Glomerular endothelial cell (primary cell): ENCODE measurements around the gene PTPRCAP. TPM values are rescaled to one million over a fixed set of nuclear protein-coding genes. Genes with fewer than 3 reads are reported as not detected.
"Not testable (repeated sequence)": the region's sequence is repeated elsewhere in the genome, so short reads cannot be mapped to it uniquely, and the experiment has no call there.

Experiments
- DNase-seq: peaks from one replicate; pipeline ENCODE4 v3.0.0-alpha.2; 2011; ENCODE audit warnings: low read depth, low spot score; ENCODE audit errors: extremely low read depth
- total RNA-seq: library from RNA; depleted of rRNA; stranded (reverse); fragments of >200 nt; gene quantifications from 2 replicates; pipeline ENCODE4 v1.2.3, GENCODE V29; 2015

The PTPRCAP gene
- total RNA-seq, 1 donor from 2014 or later, result 2.2 TPM

GRCh38 chr11:67412495-67413179 is 24.8 kb downstream of the PTPRCAP start:
- no peak for DNase-seq

- no peak for DNase-seq
Measured at GRCh38 chr11:67411785-67412152, 25.7 kb downstream of the PTPRCAP start.

DNA sequence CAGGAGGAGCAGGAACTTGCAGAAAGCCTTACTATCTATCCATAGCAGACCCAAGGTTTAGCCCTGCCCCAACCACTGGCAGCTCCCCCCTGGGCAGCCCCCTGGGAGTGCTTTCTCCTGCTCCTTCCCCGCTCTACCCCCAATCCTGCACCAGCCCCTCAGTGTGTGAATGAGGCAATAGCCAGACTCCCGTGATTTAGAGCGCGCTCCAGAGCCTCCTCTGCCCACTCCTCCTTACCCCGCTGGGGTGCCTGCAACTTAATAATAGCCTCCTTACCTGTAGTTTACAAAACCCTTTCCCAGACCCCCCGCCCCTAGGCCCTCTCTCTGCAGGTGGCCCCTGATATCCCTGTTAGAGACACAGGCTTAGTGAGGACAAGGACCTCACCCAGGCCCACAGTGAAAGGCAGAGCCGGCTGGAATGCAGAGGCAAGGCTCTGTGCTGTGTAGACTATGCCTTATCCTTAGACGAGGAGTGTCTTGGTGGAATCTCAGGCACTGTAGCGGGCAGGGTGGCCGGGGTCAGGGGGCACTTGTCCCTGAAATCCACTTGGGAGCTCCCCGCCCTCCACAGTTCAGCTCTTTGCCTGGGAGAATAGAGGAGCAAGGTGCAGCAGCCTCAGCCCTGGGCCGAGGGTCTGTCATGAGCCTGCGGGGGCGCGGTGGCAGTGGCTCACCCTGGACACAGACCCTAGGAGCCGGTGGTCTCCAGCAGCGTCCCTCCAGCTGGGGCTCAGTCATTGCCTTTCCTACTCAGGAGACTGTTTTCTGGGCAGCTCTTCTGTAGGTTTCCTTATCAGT is 26.3 kb downstream of the PTPRCAP start:
- DNase-seq, result no peak

DNA sequence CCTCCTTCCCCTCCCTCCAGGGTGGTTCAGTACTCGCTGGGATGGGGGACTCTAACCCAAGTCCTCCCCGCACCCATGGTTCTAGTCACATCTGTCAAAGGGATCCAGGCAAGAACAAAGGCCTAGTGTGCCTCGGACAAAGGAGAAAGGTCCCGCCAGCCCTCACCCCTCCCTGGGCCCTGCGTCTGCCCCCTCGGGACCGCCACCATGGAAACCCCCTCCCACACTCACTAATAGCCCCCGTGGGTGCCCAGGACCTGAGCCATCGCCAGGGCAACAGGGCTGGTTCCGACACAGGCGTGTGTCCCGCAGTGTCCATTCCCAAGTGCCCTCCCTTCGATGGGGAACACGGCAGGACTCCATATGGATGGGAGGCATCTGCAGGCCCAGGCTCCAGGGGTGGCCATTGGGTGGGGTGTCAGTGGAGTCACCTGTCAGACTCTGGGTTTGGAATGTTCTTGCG is 27.1 kb downstream of the PTPRCAP start:
- DNase-seq, result no peak

DNA sequence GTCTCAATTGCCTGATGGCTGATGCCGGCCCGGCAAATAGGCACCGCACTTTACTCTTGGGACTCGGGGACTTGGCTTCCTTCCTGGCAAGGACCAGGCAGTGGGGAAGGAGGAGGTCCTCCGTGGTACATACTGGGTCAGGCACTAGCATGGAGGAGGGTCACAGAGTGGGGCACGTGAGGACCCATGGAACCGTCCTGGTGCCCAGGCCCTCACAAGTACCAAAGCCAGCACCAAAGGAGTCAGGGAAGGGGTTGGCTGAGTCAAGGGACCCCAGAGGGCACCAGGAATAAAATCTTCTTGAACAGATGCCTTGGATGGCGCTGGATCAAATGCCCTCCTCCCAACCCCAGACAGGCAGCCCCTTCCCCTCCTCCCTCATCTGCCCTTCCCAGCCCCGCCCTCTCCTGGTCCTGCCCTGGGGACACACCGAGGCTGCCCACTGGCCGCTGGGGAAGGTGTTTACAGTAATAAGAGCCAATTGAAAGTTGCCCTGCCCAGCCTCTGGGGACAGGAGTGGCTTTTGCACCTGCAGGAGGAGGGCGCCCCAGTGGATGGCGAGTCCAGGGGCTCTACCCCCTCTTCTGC is 27.6 kb downstream of the PTPRCAP start:
- no peak for DNase-seq

DNA sequence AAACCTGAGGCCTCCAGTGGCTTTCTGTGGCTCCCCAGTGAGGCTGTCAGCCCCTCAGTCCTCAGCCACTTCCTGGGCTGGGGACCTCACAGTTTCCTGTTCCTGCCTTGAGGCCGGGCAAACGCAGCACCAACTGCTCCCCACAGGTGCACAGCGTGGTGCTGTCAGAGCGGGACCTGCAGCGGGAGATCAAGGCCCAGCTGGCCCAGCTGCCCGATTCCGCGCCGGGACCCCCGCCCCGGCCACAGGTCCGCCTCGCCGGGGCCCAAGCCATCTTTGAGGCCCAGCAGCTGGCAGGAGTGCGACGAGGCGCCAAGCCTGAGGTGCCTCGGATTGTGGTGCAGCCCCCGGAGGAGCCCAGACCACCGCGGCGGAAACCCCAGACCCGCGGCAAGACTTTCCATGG is 28.2 kb downstream of the PTPRCAP start:
- no peak for DNase-seq

- no peak for DNase-seq
Measured at GRCh38 chr11:67408437-67409200, 28.9 kb downstream of the PTPRCAP start.

GRCh38 chr11:67407688-67408163 is 29.8 kb downstream of the PTPRCAP start:
- DNase-seq, result no peak

GRCh38 chr11:67406969-67407687 is 30.4 kb downstream of the PTPRCAP start:
- DNase-seq, result no peak

DNA sequence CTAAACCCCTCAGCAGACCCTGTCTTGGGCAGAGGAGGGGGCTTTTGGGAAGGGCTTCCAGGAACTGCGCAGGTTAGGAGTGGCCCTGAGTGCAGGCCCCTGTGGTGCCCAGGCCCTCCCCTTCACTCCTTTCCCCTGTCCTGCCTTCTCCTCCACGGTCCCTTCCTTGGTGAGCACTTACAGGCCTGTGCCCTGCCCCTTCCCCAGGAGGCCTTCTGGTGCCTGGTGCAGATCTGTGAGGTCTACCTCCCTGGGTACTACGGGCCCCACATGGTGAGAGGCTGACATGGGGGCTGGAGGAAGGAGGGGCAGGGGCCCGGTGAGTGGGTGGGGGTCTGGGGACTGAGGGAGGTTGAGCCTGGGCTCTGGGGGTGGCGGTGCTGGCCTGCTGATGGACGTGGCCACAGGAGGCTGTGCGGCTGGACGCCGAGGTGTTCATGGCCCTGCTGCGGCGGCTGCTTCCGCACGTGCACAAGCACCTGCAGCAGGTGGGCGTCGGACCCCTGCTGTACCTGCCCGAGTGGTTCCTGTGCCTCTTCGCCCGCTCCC is 31.0 kb downstream of the PTPRCAP start:
- no peak for DNase-seq

DNA sequence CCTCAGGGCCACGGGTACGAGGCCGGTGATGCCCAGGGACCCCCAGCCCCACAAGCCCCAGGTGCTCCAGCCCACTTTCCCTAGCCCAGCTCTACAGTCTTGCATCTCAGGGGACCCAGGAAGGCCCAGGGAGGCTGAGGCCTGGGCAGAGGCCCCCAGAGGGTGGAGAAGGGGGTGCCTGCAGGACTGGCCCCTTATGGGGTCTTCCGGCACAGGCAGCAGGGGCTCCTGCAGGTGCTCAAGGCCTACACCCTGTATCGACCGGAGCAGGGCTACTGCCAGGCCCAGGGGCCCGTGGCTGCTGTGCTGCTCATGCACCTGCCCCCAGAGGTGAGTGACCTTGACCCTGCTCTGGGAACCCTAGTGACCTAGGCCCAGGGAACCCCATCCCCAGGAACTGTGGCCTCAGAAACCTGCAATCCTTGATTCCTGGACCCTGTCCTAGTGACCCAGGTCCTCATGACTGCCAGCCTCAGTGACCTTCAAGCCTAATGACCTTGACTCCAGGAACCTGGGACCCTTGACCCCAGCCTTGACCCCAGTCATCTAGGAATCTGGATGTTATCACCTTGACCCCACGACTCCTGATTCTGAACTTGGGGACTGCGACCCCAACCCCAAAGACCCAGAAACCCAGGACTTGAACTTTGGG is 31.7 kb downstream of the PTPRCAP start:
- no peak for DNase-seq

- no peak for DNase-seq
Measured at GRCh38 chr11:67405196-67405567, 32.3 kb downstream of the PTPRCAP start.

- no peak for DNase-seq
Measured at GRCh38 chr11:67404515-67405195, 32.8 kb downstream of the PTPRCAP start.

GRCh38 chr11:67403085-67403484 is 34.4 kb downstream of the PTPRCAP start:
- DNase-seq, result not testable (repeated sequence)

DNA sequence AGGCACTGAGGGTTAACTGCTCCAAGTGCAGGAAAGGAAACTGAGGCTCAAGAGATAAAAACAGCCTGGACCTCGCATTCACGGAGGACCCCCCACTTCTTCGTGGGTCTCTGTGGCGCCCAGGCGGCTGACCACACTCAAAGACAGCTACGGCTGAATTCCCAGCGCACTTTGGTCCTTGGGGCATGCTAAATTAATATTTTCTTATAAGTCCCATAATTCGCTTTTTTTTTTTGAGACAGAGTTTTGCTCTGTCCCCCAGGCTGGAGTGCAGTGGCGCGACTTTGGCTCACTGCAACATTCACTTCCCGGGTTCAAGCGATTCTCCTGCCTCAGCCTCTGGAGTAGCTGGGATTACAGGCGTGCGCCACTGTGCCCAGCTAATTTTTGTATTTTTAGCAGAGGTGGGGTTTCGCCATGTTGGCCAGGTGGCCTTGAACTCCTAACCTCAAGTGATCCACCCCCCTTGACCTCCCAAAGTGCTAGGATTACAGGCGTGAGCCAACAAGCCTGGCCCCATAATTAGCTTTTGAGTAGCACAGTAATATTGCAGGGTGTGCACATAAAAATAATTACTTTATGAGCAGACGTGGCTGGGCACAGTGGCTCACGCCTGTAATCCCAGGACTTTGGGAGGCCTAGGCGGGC is 35.2 kb downstream of the PTPRCAP start:
- not testable (repeated sequence) for DNase-seq

- no peak for DNase-seq
Measured at GRCh38 chr11:67401495-67402191, 35.8 kb downstream of the PTPRCAP start, which contains the start of gene PPP1CA. TSS of gene PPP1CA (minus strand) at chr11:67401858. CDS start at chr11:67401782, 76 bp downstream.

- DNase-seq, result no peak
Measured at GRCh38 chr11:67400942-67401494, 36.5 kb downstream of the PTPRCAP start.
